Transverse colon (tissue), 4 donors: Measurements from ENCODE around the gene SPATA2. TPM values are rescaled to one million over a fixed set of nuclear protein-coding genes. Genes with fewer than 3 reads are reported as not detected.

Experiments used
- DNase-seq: peaks from one replicate; pipeline ENCODE4 v3.0.0-alpha.2; 2019
- H3K27ac ChIP-seq, 4 donors: fragments of 200-600 bp; sonication (generic); 2 replicates each; pipeline ENCODE4 v1.5.1; 2016 to 2018; ENCODE audit warnings: inconsistent platforms in 4 of 4
- H3K27me3 ChIP-seq: fragments of 200-600 bp; sonication (generic); 2 replicates; pipeline ENCODE4 v1.5.1; 2017; ENCODE audit warnings: inconsistent platforms
- H3K36me3 ChIP-seq, 4 donors: fragments of 200-600 bp; sonication (generic); 2 replicates each; pipeline ENCODE4 v1.5.1; 2017 to 2019; ENCODE audit warnings: inconsistent platforms in 4 of 4
- H3K4me1 ChIP-seq, 4 donors: fragments of 200-600 bp; sonication (generic); 2 replicates each; pipeline ENCODE4 v1.5.1; 2017 to 2020; ENCODE audit warnings: inconsistent platforms in 4 of 4
- H3K4me3 ChIP-seq, 4 donors: fragments of 200-600 bp; sonication (generic); 1 replicate in 1 of 4; 2 replicates in 3 of 4; pipeline versions ENCODE4 v1.5.1 to v1.6.1; 2017 to 2019; ENCODE audit warnings: inconsistent platforms in 4 of 4
- H3K9me3 ChIP-seq, 2 donors: fragments of 200-600 bp; sonication (generic); 2 replicates each; pipeline ENCODE4 v1.5.1; 2017 to 2019; ENCODE audit warnings: inconsistent platforms in 2 of 2
- EP300 ChIP-seq: sonication (generic); formaldehyde crosslinking; IDR thresholded peaks from one replicate; pipeline ENCODE4 v1.6.1; 2017; ENCODE audit warnings: antibody characterized with exemption, low read depth
- POLR2A ChIP-seq: fragments of 450-650 bp; IDR thresholded peaks from one replicate; pipeline ENCODE4 v1.6.1; 2016; ENCODE audit warnings: antibody characterized with exemption, mild to moderate bottlenecking, moderate library complexity
- POLR2AphosphoS5 ChIP-seq, 3 donors: sonication (generic); formaldehyde crosslinking; IDR thresholded peaks; one replicate each; pipeline ENCODE4 v1.6.1; 2016; ENCODE audit warnings: antibody characterized with exemption in 3 of 3
- WGBS, 2 donors: methylation state at CpG; one replicate each; pipeline ENCODE4 v1.1.5; 2018; ENCODE audit warnings: low coverage in 1 of 2; 5-methylcytosine and 5-hydroxymethylcytosine counted together
- in situ Hi-C, 4 donors: fragments of 200-750 bp; cut with MboI; loops; one replicate each; pipeline versions ENCODE4 v1.15.0 to v1.15.1; 2017; ENCODE audit warnings: low sequenced_read_pairs in 3 of 4, low pct_ligation_motif_present in 1 of 4, low pct_unique_long_range_greater_than_20kb in 1 of 4
- intact Hi-C: fragments of 100-400 bp; cut with DNase I; formaldehyde crosslinking; loops from one replicate; pipeline ENCODE4 v1.15.1; 2023; ENCODE audit warnings: low total_unique reads
- total RNA-seq, 4 donors: library from RNA; depleted of rRNA; stranded (reverse); fragments of >200 nt; gene quantifications; one replicate each; pipeline ENCODE4 v1.1.0, GENCODE V29; 2016
- TF ChIP-seq, protein P1 (sequence below), 5 experiments: fragments of 200-600 bp in 3 of 5; fragments of 450-650 bp in 2 of 5; sonication (generic) in 3 of 5; IDR thresholded peaks; 1 replicate in 2 of 5; 2 replicates in 3 of 5; pipeline ENCODE4 v1.5.1; 2016 to 2017; ENCODE audit warnings: antibody characterized with exemption in 5 of 5, inconsistent platforms in 3 of 5, mild to moderate bottlenecking in 2 of 5, moderate library complexity in 1 of 5

SPATA2 gene
- total RNA-seq, 4 donors from 2014 or later, result 4.0 to 40.0 (median 17.2) TPM

DNA sequence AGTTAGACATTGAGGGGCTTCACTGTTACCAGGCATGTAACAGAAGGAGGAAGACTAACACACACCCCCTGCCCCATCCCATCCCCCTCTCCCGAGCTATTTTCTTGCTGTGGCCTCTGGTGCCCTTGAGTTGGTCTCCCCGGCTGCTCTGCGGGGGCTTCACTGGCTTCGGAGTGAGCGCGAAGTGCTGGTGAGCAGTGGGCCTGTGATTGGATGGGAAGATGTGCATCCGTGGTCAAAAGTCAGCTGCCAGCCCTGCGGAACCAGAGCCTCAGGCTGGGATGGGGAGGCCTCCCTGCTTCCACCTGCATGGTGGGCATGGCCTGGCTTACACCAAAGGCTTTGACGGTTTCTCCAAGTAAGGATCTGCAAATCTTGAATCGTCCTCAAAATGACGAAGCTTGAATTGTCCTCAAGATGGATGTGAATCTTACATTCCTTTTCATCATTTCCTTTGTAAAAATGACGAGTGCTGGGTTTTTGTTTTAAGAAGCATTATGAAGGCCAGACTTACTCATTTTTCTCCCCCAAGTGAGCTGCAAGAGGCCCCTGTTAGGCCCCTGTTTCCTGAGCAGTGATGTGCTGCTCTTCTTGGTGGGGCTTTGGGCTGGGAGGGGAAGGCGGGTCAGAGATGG is 23.7 kb downstream of the SPATA2 start:
- H3K4me1 ChIP-seq, result peaks cover 0 to 40% (median 16%) of the 10 kb centered on the region in 4 donors
- H3K36me3 ChIP-seq, result no peaks in the 10 kb centered on the region
- no peaks in the 10 kb centered on the region for H3K9me3 ChIP-seq
- no peak overlapping the region for H3K27ac ChIP-seq
- in situ Hi-C loops (no loop called here), intact Hi-C loops (no loop called here)
- no peak overlapping the region for H3K4me3 ChIP-seq
- no peak for DNase-seq
- WGBS, 2 donors, result 89 to 91% methylated on average over 4 to 13 of the region's 13 CpGs
- no peaks in the 10 kb centered on the region for H3K27me3 ChIP-seq
- TF ChIP-seq EP300, result no peak
- no peak for TF ChIP-seq POLR2A
- TF ChIP-seq, protein P1, sequence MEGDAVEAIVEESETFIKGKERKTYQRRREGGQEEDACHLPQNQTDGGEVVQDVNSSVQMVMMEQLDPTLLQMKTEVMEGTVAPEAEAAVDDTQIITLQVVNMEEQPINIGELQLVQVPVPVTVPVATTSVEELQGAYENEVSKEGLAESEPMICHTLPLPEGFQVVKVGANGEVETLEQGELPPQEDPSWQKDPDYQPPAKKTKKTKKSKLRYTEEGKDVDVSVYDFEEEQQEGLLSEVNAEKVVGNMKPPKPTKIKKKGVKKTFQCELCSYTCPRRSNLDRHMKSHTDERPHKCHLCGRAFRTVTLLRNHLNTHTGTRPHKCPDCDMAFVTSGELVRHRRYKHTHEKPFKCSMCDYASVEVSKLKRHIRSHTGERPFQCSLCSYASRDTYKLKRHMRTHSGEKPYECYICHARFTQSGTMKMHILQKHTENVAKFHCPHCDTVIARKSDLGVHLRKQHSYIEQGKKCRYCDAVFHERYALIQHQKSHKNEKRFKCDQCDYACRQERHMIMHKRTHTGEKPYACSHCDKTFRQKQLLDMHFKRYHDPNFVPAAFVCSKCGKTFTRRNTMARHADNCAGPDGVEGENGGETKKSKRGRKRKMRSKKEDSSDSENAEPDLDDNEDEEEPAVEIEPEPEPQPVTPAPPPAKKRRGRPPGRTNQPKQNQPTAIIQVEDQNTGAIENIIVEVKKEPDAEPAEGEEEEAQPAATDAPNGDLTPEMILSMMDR (IDR thresholded peaks at IDR 0.05), result no peak
- TF ChIP-seq POLR2AphosphoS5 (IDR thresholded peaks at IDR 0.05), result no peak

DNA sequence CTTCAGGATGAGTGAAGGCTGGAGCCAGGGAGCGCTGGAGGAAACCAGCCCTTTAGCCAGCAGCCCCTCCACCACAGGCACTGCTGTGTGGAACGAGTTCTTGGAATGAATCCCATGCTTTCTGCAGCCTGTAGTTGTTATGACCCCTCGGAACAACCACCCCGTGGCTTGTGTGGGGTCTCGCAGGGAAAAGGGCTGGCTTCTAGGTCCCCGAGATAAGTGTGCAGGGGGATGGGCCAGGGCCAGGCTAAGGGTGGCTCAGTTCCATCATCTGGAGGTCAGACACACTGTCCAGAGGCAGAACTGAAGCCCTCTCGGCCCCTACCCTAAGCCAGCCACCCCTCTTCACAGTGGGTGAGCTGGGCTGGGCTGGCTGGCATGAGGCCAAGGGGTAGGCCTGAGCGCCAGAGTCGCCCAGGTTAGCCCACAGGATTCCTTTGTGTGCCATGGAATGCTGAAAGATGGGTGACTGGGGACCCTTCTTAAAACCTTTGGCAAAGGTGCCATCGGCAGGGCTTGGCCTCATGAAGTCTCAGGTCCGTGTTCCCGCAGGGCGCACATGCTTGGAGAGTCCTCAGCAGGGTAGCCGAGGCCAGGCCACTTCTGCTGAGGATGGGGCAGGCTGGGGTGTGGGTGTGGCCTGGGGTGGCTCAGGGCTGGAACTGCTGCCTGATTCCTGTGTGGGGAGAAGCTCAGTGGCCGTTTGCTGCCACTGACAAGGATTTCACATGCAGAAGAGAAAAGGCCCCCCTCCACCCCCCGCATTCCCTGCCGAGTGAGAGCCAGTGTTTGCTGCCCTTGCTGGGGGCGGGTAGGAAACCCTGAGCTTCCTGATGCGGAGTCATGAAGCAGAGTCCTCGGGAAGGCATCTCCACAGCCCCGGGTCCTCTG is 24.6 kb downstream of the SPATA2 start:
- Histone ChIP-seq H3K9me3 (no peaks in the 10 kb centered on the region), H3K27me3 (no peaks in the 10 kb centered on the region), H3K36me3 (no peaks in the 10 kb centered on the region), H3K4me3 (no peak overlapping the region), H3K27ac (no peak overlapping the region), H3K4me1 (peaks cover 0 to 40% (median 16%) of the 10 kb centered on the region in 4 donors)
- TF ChIP-seq, protein P1 (IDR thresholded peaks at IDR 0.05), result no peak
- TF ChIP-seq POLR2AphosphoS5 (IDR thresholded peaks at IDR 0.05) (no peak), POLR2A (no peak), EP300 (no peak)
- intact Hi-C loops, result no loop called here
- no peak for DNase-seq
- WGBS, 2 donors, result 60 to 73% methylated on average over 1 to 19 of the region's 21 CpGs
- in situ Hi-C loops, result no loop called here

DNA sequence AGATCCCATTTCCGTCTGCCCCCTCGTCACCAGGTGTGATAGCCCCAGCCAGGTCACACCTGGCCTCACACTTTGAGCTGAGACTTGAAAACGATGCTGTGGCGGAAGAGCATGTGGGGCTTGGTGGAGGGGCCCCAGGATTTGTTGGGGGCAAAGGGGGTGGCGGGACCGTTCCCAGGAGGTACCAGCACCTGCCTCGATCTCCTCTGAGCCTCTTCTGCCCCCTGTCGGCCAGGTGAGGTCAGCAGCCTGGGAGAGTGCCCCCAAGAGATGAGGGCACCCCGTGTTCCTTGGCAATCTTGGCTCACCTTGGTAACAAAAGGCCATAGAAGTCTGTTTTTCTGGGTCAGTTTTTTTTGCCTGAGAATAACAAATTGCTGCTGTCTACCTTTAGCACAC is 25.4 kb downstream of the SPATA2 start:
- no peak for DNase-seq
- Histone ChIP-seq H3K4me3 (no peak overlapping the region), H3K9me3 (no peaks in the 10 kb centered on the region), H3K36me3 (peaks cover 0 to 1% (median 0%) of the 10 kb centered on the region in 4 donors), H3K27me3 (no peaks in the 10 kb centered on the region), H3K4me1 (peaks cover 0 to 40% (median 16%) of the 10 kb centered on the region in 4 donors), H3K27ac (peak overlapping the region in 1 of 4 donors; percentile 14)
- 58 to 69% methylated on average over 2 to 9 of the region's 9 CpGs for WGBS, 2 donors
- TF ChIP-seq, protein P1 (IDR thresholded peaks at IDR 0.05), result peak in 4 of 5 experiments; percentile 17 to 41 (median 32)
- no peak for TF ChIP-seq EP300
- no peak for TF ChIP-seq POLR2AphosphoS5 (IDR thresholded peaks at IDR 0.05)
- intact Hi-C loops (loop anchor here (1.0 kb wide), 1 partner anchor 280 kb away; no protein-coding TSS in a partner anchor), in situ Hi-C loops (no loop called here)
